GM21723 (cell line): ENCODE results near the gene CDC42EP2.

Source experiments
- ATAC-seq: cut with Tn5 transposase; IDR thresholded peaks from one replicate; pipeline ENCODE4 v1.9.1; 2021; ENCODE audit warnings: mild to moderate bottlenecking, moderate library complexity; ENCODE audit not compliant: unreplicated experiment

The CDC42EP2 gene

GRCh38 chr11:65297026-65297672, 17.5 kb upstream of the CDC42EP2 start:
- ATAC-seq, result no peak

GRCh38 chr11:65298131-65298535, 16.5 kb upstream of the CDC42EP2 start:
- ATAC-seq, result no peak

- ATAC-seq, result no peak
Measured at GRCh38 chr11:65298655-65299179, 15.9 kb upstream of the CDC42EP2 start.

- ATAC-seq, result no peak
Measured at GRCh38 chr11:65300621-65301275, 13.9 kb upstream of the CDC42EP2 start.

- ATAC-seq, result no peak
Measured at GRCh38 chr11:65301491-65302329, 13.0 kb upstream of the CDC42EP2 start.

- no peak for ATAC-seq
Measured at GRCh38 chr11:65303555-65303954, 11.1 kb upstream of the CDC42EP2 start.

- ATAC-seq, result no peak
Measured at GRCh38 chr11:65304110-65304509, 10.6 kb upstream of the CDC42EP2 start.

- ATAC-seq, result no peak
Measured at GRCh38 chr11:65304613-65305012, 10.1 kb upstream of the CDC42EP2 start.

- no peak for ATAC-seq
Measured at GRCh38 chr11:65305501-65306268, 9.0 kb upstream of the CDC42EP2 start.

- ATAC-seq, result no peak
Measured at GRCh38 chr11:65307298-65308229, 7.1 kb upstream of the CDC42EP2 start.

GRCh38 chr11:65308281-65308891, 6.3 kb upstream of the CDC42EP2 start:
- no peak for ATAC-seq

GRCh38 chr11:65309006-65309405, 5.7 kb upstream of the CDC42EP2 start:
- ATAC-seq, result no peak

GRCh38 chr11:65310215-65310614, 4.5 kb upstream of the CDC42EP2 start:
- no peak for ATAC-seq

GRCh38 chr11:65310736-65311135, 3.9 kb upstream of the CDC42EP2 start:
- ATAC-seq, result no peak

- no peak for ATAC-seq
Measured at GRCh38 chr11:65311170-65311678, 3.4 kb upstream of the CDC42EP2 start.

GRCh38 chr11:65315204-65315865, 669 bp downstream of the CDC42EP2 start:
- peak; percentile 56 for ATAC-seq

- ATAC-seq, result no peak
Measured at GRCh38 chr11:65315866-65316226, 1.2 kb downstream of the CDC42EP2 start.

GRCh38 chr11:65316227-65317024, 1.8 kb downstream of the CDC42EP2 start:
- no peak for ATAC-seq
